Measurements from ENCODE around the gene DNAAF3. TPM values are rescaled to one million over a fixed set of nuclear protein-coding genes. Genes with fewer than 3 reads are reported as not detected.

DNAAF3 gene
- total RNA-seq, 1 donor from 2014 or later: 2.2 TPM

GRCh38 chr19:55197528-55197927 is 31.1 kb upstream of the DNAAF3 start:
- H3K27ac Mint-ChIP-seq (ENCODE audit: unreplicated experiment): no peak overlapping the region
- no peaks in the 10 kb centered on the region for H3K4me1 Mint-ChIP-seq (ENCODE audit: unreplicated experiment)
- H3K4me3 Mint-ChIP-seq (ENCODE audit: unreplicated experiment): no peak overlapping the region
- H3K27me3 Mint-ChIP-seq (ENCODE audit: unreplicated experiment): peaks cover 3% of the 10 kb centered on the region
- no peaks in the 10 kb centered on the region for H3K36me3 Mint-ChIP-seq (ENCODE audit: low read depth, unreplicated experiment)
- DNase-seq (ENCODE audit: low spot score): no peak
- TF ChIP-seq CTCF (IDR thresholded peaks at IDR 0.05; ENCODE audit: unreplicated experiment): no peak
- H3K9me3 Mint-ChIP-seq (ENCODE audit: unreplicated experiment): no peaks in the 10 kb centered on the region

GRCh38 chr19:55196803-55197202 is 30.4 kb upstream of the DNAAF3 start:
- DNase-seq (ENCODE audit: low spot score): no peak
- H3K27me3 Mint-ChIP-seq (ENCODE audit: unreplicated experiment): peaks cover 3% of the 10 kb centered on the region
- TF ChIP-seq CTCF (IDR thresholded peaks at IDR 0.05; ENCODE audit: unreplicated experiment): no peak
- H3K4me3 Mint-ChIP-seq (ENCODE audit: unreplicated experiment): no peak overlapping the region
- H3K36me3 Mint-ChIP-seq (ENCODE audit: low read depth, unreplicated experiment): no peaks in the 10 kb centered on the region
- H3K4me1 Mint-ChIP-seq (ENCODE audit: unreplicated experiment): no peaks in the 10 kb centered on the region
- no peak overlapping the region for H3K27ac Mint-ChIP-seq (ENCODE audit: unreplicated experiment)
- H3K9me3 Mint-ChIP-seq (ENCODE audit: unreplicated experiment): no peaks in the 10 kb centered on the region

- DNase-seq (ENCODE audit: low spot score): no peak
- no peak for TF ChIP-seq CTCF (IDR thresholded peaks at IDR 0.05; ENCODE audit: unreplicated experiment)
- Mint-ChIP-seq H3K4me1 (ENCODE audit: unreplicated experiment) (no peaks in the 10 kb centered on the region), H3K27ac (ENCODE audit: unreplicated experiment) (no peak overlapping the region), H3K27me3 (ENCODE audit: unreplicated experiment) (peaks cover 10% of the 10 kb centered on the region), H3K9me3 (ENCODE audit: unreplicated experiment) (no peaks in the 10 kb centered on the region), H3K36me3 (ENCODE audit: low read depth, unreplicated experiment) (no peaks in the 10 kb centered on the region), H3K4me3 (ENCODE audit: unreplicated experiment) (no peak overlapping the region)
These were observed 27.1 kb upstream of the DNAAF3 start for GRCh38 chr19:55193481-55193880.

- H3K4me3 Mint-ChIP-seq (ENCODE audit: unreplicated experiment): peak overlapping the region; percentile 68
- TF ChIP-seq CTCF (IDR thresholded peaks at IDR 0.05; ENCODE audit: unreplicated experiment): no peak
- peaks cover 13% of the 10 kb centered on the region for H3K27me3 Mint-ChIP-seq (ENCODE audit: unreplicated experiment)
- no peak for DNase-seq (ENCODE audit: low spot score)
- H3K9me3 Mint-ChIP-seq (ENCODE audit: unreplicated experiment): no peaks in the 10 kb centered on the region
- H3K36me3 Mint-ChIP-seq (ENCODE audit: low read depth, unreplicated experiment): no peaks in the 10 kb centered on the region
- H3K4me1 Mint-ChIP-seq (ENCODE audit: unreplicated experiment): no peaks in the 10 kb centered on the region
- H3K27ac Mint-ChIP-seq (ENCODE audit: unreplicated experiment): no peak overlapping the region
These were observed 23.0 kb upstream of the DNAAF3 start for GRCh38 chr19:55189403-55189835.

- no peak for DNase-seq (ENCODE audit: low spot score)
- H3K4me3 Mint-ChIP-seq (ENCODE audit: unreplicated experiment): no peak overlapping the region
These were observed 22.2 kb upstream of the DNAAF3 start for GRCh38 chr19:55188625-55189024.

More at GRCh38 chr19:55188625-55189024, 22.2 kb upstream of the DNAAF3 start:
- H3K4me1 Mint-ChIP-seq (ENCODE audit: unreplicated experiment): no peaks in the 10 kb centered on the region
- TF ChIP-seq CTCF (IDR thresholded peaks at IDR 0.05; ENCODE audit: unreplicated experiment): no peak
- no peaks in the 10 kb centered on the region for H3K9me3 Mint-ChIP-seq (ENCODE audit: unreplicated experiment)
- H3K27ac Mint-ChIP-seq (ENCODE audit: unreplicated experiment): no peak overlapping the region
- no peaks in the 10 kb centered on the region for H3K36me3 Mint-ChIP-seq (ENCODE audit: low read depth, unreplicated experiment)
- H3K27me3 Mint-ChIP-seq (ENCODE audit: unreplicated experiment): peaks cover 13% of the 10 kb centered on the region
